Right lobe of liver (tissue), 6 donors: ENCODE results near the gene MMD2. TPM values are rescaled to one million over a fixed set of nuclear protein-coding genes. Genes with fewer than 3 reads are reported as not detected.

Source experiments
- ATAC-seq, 4 donors: fragments of 200-7000 bp; cut with Tn5 transposase; one replicate each; pipeline ENCODE4 v1.9.1; 2020; ENCODE audit warnings: mild to moderate bottlenecking in 4 of 4, moderate library complexity in 4 of 4
- DNase-seq, 3 donors: peaks; one replicate each; pipeline ENCODE4 v3.0.0-alpha.2; 2020
- H3K27ac ChIP-seq, 3 donors: fragments of 200-600 bp; one replicate each; pipeline ENCODE4 v1.8.0; 2022
- H3K27me3 ChIP-seq, 2 donors: fragments of 200-600 bp; one replicate each; pipeline ENCODE4 v1.8.0; 2022
- H3K36me3 ChIP-seq, 4 donors: fragments of 200-600 bp; sonication (generic) in 1 of 4; one replicate each; pipeline versions ENCODE4 v1.5.1 to v1.8.0; 2017 to 2022; ENCODE audit warnings: control low read depth in 1 of 4
- H3K4me1 ChIP-seq, 4 donors: fragments of 200-600 bp; sonication (generic) in 1 of 4; one replicate each; pipeline versions ENCODE4 v1.5.1 to v1.8.0; 2017 to 2022; ENCODE audit warnings: control low read depth in 1 of 4
- H3K4me3 ChIP-seq, 3 donors: fragments of 200-600 bp; one replicate each; pipeline ENCODE4 v1.8.0; 2022
- H3K9me3 ChIP-seq, 4 donors: fragments of 200-600 bp; sonication (generic) in 1 of 4; one replicate each; pipeline versions ENCODE4 v1.5.1 to v1.8.0; 2017 to 2022; ENCODE audit warnings: control low read depth in 1 of 4
- POLR2A ChIP-seq: fragments of 450-650 bp; IDR thresholded peaks from one replicate; pipeline ENCODE4 v1.6.1; 2017; ENCODE audit warnings: antibody characterized with exemption, mild to moderate bottlenecking
- WGBS: methylation state at CpG from one replicate; pipeline ENCODE4 v1.1.6; 2018; ENCODE audit warnings: low coverage, low lambda C conversion rate; ENCODE audit not compliant: insufficient coverage; ENCODE audit errors: missing lambda C conversion rate; 5-methylcytosine and 5-hydroxymethylcytosine counted together
- intact Hi-C, 2 donors: fragments of 100-400 bp; cut with DNase I; formaldehyde crosslinking; loops; one replicate each; pipeline versions ENCODE4 v1.11.2 to v1.14.1; 2022
- total RNA-seq, 6 experiments: library from RNA; depleted of rRNA in 2 of 6; stranded (reverse); fragments of >200 nt in 2 of 6; fragmentation: NEBNext Ultra II Directional in 3 of 6; extraction: Animal tissue kit (Norgen Biotek cat#: 25700) in 3 of 6; gene quantifications; one replicate each; pipeline versions ENCODE4 v1.1.0 to v1.2.4, GENCODE V29; 2016 to 2023
- TF ChIP-seq, protein P1 (sequence below), 4 donors: fragments of 200-600 bp in 3 of 4; fragments of 450-650 bp in 1 of 4; IDR thresholded peaks; one replicate each; pipeline versions ENCODE4 v1.5.1 to v1.8.0; 2016 to 2022; ENCODE audit warnings: antibody characterized with exemption in 4 of 4, mild to moderate bottlenecking in 2 of 4
- donor health status: DM: no; HTN: yes; CAD: no.
- donor health status: DM: no; HTN: no; CAD: no.
- donor health status: DM: no; HTN: no; CAD: no.
- donor health status: DM: no; HTN: yes; CAD: no.
- donor health status: DM: no; HTN: yes; CAD: no.

Gene MMD2
- total RNA-seq, 6 experiments from 2014 or later, result not detected

DNA sequence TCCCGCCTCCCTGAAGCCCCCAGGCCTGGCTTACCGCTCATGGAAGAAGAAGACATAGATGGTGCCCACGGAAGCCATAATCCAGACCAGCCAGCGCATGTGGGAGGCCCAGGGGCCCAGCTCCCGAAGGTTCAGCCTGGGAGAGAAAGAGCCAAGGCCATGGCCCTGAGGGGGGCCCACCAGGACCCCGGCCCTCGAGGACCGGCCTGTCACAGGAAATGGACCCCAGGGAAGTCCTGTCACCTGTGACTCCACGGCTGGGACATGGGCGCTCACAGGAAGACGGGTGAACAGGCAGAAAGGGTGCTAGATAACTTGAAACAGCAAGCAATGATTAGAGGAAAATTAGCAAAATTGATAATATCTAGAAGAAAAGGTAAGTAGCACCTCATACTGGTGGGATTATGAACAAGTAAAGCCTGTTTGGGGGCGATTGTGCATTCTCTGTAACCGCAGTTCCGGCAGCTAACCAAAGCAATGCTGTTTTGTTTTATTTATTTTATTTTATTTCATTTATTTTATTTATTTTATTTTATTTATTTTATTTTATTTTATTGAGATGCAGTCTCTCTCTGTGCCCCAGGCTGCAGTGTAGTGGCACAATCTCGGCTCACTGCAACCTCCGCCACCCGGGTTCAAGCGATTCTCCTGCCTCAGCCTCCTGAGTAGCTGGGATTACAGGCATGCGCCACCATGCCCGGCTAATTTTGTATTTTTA, 47.7 kb downstream of the MMD2 start:
- TF ChIP-seq POLR2A, result no peak
- TF ChIP-seq, protein P1, sequence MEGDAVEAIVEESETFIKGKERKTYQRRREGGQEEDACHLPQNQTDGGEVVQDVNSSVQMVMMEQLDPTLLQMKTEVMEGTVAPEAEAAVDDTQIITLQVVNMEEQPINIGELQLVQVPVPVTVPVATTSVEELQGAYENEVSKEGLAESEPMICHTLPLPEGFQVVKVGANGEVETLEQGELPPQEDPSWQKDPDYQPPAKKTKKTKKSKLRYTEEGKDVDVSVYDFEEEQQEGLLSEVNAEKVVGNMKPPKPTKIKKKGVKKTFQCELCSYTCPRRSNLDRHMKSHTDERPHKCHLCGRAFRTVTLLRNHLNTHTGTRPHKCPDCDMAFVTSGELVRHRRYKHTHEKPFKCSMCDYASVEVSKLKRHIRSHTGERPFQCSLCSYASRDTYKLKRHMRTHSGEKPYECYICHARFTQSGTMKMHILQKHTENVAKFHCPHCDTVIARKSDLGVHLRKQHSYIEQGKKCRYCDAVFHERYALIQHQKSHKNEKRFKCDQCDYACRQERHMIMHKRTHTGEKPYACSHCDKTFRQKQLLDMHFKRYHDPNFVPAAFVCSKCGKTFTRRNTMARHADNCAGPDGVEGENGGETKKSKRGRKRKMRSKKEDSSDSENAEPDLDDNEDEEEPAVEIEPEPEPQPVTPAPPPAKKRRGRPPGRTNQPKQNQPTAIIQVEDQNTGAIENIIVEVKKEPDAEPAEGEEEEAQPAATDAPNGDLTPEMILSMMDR (IDR thresholded peaks at IDR 0.05), result no peak
- H3K27ac ChIP-seq, result no peak overlapping the region
- ATAC-seq (no peak), DNase-seq (no peak)
- H3K9me3 ChIP-seq, result no peaks in the 10 kb centered on the region
- no peaks in the 10 kb centered on the region for H3K36me3 ChIP-seq
- no peak overlapping the region for H3K4me3 ChIP-seq
- H3K4me1 ChIP-seq, result peaks cover 0 to 4% (median 0%) of the 10 kb centered on the region in 4 donors
- H3K27me3 ChIP-seq, result no peaks in the 10 kb centered on the region
- intact Hi-C loops, result no loop called here
- WGBS, result 77% methylated on average over 15 of the region's 20 CpGs

DNA sequence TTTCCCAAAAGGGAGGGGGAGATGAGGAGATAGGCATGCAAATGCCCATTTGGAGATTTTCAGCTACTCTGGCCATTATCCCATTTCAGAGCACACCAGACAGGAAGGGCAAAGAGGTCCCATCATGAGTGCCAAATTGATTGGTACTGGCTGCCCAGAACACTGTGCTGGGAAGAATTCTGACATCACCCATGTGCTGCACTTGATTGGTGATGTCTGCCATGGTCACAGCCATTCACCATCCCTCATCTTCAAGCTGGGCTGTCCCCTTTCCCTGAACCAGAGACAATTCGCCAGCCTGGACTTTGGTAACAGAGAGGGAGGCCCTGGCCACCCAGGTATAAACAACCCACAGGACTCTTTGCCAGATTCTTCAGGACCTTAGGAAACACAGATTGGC, 52.3 kb downstream of the MMD2 start:
- no peak overlapping the region for H3K27ac ChIP-seq
- H3K36me3 ChIP-seq, result no peaks in the 10 kb centered on the region
- no peak for ATAC-seq
- TF ChIP-seq, protein P1 (IDR thresholded peaks at IDR 0.05), result no peak
- TF ChIP-seq POLR2A, result no peak
- intact Hi-C loops, result no loop called here
- H3K4me3 ChIP-seq, result no peak overlapping the region
- H3K9me3 ChIP-seq, result no peaks in the 10 kb centered on the region
- 14% methylated on average over 1 of the region's 1 CpG for WGBS
- no peaks in the 10 kb centered on the region for H3K27me3 ChIP-seq
- no peak for DNase-seq
- H3K4me1 ChIP-seq, result no peaks in the 10 kb centered on the region

DNA sequence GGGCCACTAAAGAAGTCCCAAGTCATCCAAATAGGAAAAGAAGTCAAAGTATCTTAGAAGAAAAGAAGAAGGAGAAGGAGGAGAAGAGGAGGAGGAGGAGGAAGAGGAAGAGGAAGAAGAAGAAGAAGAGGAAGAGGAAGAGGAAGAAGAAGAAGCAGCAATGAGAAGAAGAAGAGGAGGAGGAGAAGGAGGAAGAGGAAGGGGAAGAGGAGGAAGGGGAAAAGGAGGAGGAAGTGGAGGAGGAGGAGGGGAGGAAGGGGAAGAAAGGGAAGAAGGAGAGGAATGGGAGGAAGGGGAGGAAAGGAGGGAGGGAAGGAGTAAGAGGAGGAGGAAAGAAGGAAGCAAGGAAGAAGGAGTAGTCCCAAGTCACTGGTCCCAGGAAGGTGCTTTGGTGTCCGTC, 53.8 kb downstream of the MMD2 start:
- ATAC-seq, result no peak

GRCh38 chr7:4904346-4904745, 54.6 kb downstream of the MMD2 start:
- Histone ChIP-seq H3K27me3 (no peaks in the 10 kb centered on the region), H3K36me3 (no peaks in the 10 kb centered on the region), H3K27ac (no peak overlapping the region), H3K4me1 (no peaks in the 10 kb centered on the region), H3K4me3 (no peak overlapping the region), H3K9me3 (no peaks in the 10 kb centered on the region)
- ATAC-seq (no peak), DNase-seq (no peak)
- TF ChIP-seq, protein P1 (IDR thresholded peaks at IDR 0.05), result no peak
- TF ChIP-seq POLR2A, result no peak
- intact Hi-C loops, result no loop called here

More for the DNA sequence above, 53.8 kb downstream of the MMD2 start:
- Histone ChIP-seq H3K9me3 (no peaks in the 10 kb centered on the region), H3K27ac (no peak overlapping the region), H3K36me3 (no peaks in the 10 kb centered on the region), H3K4me3 (no peak overlapping the region), H3K27me3 (no peaks in the 10 kb centered on the region), H3K4me1 (no peaks in the 10 kb centered on the region)
- no peak for DNase-seq
- intact Hi-C loops, result no loop called here
- TF ChIP-seq POLR2A, result no peak
- 71% methylated on average over 1 of the region's 1 CpG for WGBS

GRCh38 chr7:4895766-4896165, 63.2 kb downstream of the MMD2 start:
- no peaks in the 10 kb centered on the region for H3K4me1 ChIP-seq
- TF ChIP-seq POLR2A, result no peak
- TF ChIP-seq, protein P1 (IDR thresholded peaks at IDR 0.05), result no peak
- H3K4me3 ChIP-seq, result no peak overlapping the region
- no peak overlapping the region for H3K27ac ChIP-seq
- no peaks in the 10 kb centered on the region for H3K27me3 ChIP-seq
- no peaks in the 10 kb centered on the region for H3K9me3 ChIP-seq
- intact Hi-C loops, result no loop called here
- DNase-seq (no peak), ATAC-seq (no peak)
- H3K36me3 ChIP-seq, result no peaks in the 10 kb centered on the region
- WGBS, result 66% methylated on average over 10 of the region's 11 CpGs
